ENCODE results near the gene TMLHE.
"Not testable (repeated sequence)": the region's sequence is repeated elsewhere in the genome, so short reads cannot be mapped to it uniquely, and the experiment has no call there.

The TMLHE gene

DNA sequence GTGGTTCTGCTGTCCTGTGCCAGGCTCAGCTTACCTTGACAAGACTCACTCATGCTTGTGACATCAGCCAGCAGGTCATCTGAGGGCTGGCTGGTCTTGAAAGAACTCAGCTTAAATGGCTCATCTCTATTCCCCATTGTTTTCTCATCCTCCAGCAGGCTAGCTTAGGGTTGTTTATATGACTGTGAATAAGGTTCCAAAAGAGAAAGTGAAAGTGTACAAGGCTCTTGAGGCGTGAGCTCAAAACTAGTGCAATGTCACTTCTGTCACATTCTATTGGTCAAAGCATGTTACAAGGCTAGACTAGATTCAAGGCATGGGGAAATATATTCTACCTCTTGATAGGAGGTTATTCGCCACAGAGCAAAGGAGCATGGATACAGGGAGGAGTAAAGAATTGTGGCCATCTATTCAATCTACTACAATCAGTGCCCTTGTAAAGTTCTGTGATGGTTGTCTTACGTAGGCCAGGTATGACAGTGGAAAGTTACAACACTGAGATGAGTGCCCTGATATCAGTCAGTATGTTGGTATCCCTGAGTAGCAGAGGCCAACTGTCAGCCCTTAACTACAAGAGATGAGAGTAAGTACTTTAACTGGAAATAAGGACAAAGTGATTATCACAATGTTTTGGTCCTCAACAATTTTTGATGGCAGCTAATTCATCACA is 19.8 kb upstream of the TMLHE start:
- Histone ChIP-seq H3K9me3 (ENCODE audit: severe bottlenecking) (peaks cover 10% of the 10 kb centered on the region), H3K27me3 (ENCODE audit: insufficient read depth, low read depth, severe bottlenecking) (peaks cover 6% of the 10 kb centered on the region), H3K4me3 (ENCODE audit: low read depth, low read length) (no peak overlapping the region), H3K27ac (no peak overlapping the region), H3K36me3 (no peaks in the 10 kb centered on the region)
- TF ChIP-seq, protein P1, sequence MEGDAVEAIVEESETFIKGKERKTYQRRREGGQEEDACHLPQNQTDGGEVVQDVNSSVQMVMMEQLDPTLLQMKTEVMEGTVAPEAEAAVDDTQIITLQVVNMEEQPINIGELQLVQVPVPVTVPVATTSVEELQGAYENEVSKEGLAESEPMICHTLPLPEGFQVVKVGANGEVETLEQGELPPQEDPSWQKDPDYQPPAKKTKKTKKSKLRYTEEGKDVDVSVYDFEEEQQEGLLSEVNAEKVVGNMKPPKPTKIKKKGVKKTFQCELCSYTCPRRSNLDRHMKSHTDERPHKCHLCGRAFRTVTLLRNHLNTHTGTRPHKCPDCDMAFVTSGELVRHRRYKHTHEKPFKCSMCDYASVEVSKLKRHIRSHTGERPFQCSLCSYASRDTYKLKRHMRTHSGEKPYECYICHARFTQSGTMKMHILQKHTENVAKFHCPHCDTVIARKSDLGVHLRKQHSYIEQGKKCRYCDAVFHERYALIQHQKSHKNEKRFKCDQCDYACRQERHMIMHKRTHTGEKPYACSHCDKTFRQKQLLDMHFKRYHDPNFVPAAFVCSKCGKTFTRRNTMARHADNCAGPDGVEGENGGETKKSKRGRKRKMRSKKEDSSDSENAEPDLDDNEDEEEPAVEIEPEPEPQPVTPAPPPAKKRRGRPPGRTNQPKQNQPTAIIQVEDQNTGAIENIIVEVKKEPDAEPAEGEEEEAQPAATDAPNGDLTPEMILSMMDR (IDR thresholded peaks at IDR 0.05; ENCODE audit: low read depth, low read length), result no peak
- no peak for DNase-seq

DNA sequence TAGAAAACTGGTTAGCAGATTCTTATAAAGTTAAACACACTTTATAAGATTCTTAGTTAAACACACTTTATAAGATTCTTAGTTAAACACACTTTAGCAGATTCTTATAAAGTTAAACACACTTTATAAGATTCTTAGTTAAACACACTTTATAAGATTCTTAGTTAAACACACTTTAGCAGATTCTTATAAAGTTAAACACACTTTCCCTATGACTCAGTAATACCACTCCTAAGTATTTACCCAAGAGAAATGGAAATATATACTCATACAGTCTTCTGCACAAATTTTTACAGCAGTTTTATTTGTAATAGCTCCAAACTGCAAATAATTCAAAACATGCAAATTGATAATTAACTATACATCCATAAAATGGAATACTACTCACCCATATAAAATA is 7.4 kb upstream of the TMLHE start:
- not testable (repeated sequence) for H3K36me3 ChIP-seq; H3K27ac ChIP-seq; H3K9me3 ChIP-seq (ENCODE audit: severe bottlenecking); DNase-seq; H3K27me3 ChIP-seq (ENCODE audit: insufficient read depth, low read depth, severe bottlenecking); H3K4me3 ChIP-seq (ENCODE audit: low read depth, low read length)

DNA sequence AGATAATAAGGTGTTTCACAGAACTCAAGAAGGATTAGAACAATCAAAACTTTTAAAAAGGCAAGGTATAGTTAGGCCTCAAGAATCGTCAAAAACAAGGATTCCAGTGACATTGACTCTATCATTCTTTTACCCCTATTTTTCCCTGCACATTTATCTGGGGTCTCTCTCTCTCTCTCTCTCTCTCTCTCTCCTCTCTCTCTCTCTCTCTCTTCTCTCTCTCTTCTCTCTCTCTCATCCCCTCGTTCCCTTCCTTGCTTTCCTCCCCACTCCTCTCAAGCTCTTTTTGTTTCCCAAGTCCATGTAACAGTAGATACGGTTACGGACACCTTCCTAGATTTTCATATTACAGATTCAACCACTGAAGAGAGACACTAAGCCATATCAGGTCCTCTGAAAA is 3.2 kb upstream of the TMLHE start:
- Histone ChIP-seq H3K4me3 (ENCODE audit: low read depth, low read length) (no peak overlapping the region), H3K27ac (no peak overlapping the region), H3K36me3 (no peaks in the 10 kb centered on the region), H3K27me3 (ENCODE audit: insufficient read depth, low read depth, severe bottlenecking) (no peaks in the 10 kb centered on the region), H3K9me3 (ENCODE audit: severe bottlenecking) (no peaks in the 10 kb centered on the region)
- TF ChIP-seq, protein P1 (IDR thresholded peaks at IDR 0.05; ENCODE audit: low read depth, low read length), result no peak
- DNase-seq, result no peak

DNA sequence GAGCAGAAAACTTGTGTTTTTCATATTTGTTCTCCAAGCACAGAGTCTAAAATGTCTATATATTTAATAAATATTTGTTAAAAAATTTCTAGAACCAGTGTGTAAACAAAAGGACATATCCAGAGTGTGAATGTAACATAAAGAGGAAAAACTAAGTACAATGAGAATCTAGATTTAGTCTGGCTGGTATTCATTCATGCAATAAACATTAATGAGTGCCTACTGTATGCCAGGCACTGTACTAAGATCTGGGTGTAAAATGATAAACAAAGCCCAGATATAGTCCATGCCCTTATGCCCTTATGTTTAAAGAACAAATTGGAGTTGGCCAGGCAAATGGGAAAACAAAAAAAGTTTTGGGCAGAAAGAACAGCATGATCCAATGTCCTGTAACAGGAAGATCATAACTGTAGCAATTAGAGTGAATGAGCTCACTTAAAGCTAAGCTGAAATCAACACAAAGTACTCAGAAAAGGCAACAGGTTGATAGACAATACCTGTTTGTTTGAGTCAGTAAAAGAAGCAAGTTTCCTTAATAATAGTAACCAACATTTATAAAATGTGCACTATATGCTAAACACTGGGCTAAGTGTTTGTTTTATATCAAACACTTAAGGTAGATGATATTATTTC is 1.3 kb upstream of the TMLHE start:
- Histone ChIP-seq H3K27me3 (ENCODE audit: insufficient read depth, low read depth, severe bottlenecking) (no peaks in the 10 kb centered on the region), H3K9me3 (ENCODE audit: severe bottlenecking) (no peaks in the 10 kb centered on the region), H3K27ac (no peak overlapping the region), H3K4me3 (ENCODE audit: low read depth, low read length) (no peak overlapping the region), H3K36me3 (no peaks in the 10 kb centered on the region)
- TF ChIP-seq, protein P1 (IDR thresholded peaks at IDR 0.05; ENCODE audit: low read depth, low read length), result no peak
- DNase-seq, result no peak

DNA sequence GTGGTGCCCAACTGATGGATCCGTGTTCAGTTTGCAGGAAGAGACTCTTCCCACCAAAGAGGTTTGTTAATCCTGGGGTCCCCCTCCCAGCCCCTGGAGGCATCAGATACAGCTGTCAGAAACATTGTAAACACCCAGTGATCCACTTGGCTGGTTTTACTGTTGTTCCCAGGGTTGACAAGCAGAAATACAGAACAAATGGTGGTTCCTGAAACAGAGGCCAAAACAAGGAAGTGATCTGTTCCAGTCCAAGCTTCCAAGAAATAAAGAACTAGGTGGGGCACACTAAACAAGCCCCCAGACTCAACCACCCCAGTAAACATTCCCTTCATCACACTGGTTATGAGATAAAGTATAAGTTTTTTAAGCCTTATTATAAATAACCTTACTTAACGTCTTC is 1.4 kb downstream of the TMLHE start:
- no peaks in the 10 kb centered on the region for H3K36me3 ChIP-seq
- H3K27ac ChIP-seq, result no peak overlapping the region
- no peak overlapping the region for H3K4me3 ChIP-seq (ENCODE audit: low read depth, low read length)
- DNase-seq, result no peak
- TF ChIP-seq, protein P1 (IDR thresholded peaks at IDR 0.05; ENCODE audit: low read depth, low read length), result no peak
- no peaks in the 10 kb centered on the region for H3K27me3 ChIP-seq (ENCODE audit: insufficient read depth, low read depth, severe bottlenecking)
- no peaks in the 10 kb centered on the region for H3K9me3 ChIP-seq (ENCODE audit: severe bottlenecking)

DNA sequence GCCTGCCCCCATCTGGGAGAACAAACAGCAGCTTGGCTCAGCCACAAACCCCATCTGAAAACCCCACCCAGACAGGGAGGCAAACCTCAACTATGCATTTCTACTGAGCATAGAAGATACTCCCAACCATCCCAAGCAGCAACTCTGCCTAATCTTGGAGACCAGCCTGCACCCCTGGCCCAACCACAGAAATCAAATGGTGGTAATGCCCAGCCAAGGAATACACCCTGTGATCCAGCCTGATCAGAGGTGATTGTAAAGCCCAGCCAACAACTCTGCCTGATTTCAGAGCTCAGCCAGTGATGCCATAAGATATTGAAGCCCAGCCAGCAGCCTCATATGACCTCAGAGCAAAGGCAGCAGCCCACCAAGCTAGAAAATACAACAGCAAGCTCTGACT is 19.8 kb downstream of the TMLHE start:
- TF ChIP-seq, protein P1 (IDR thresholded peaks at IDR 0.05; ENCODE audit: low read depth, low read length), result no peak
- Histone ChIP-seq H3K27me3 (ENCODE audit: insufficient read depth, low read depth, severe bottlenecking) (no peaks in the 10 kb centered on the region), H3K4me3 (ENCODE audit: low read depth, low read length) (no peak overlapping the region), H3K27ac (no peak overlapping the region), H3K36me3 (no peaks in the 10 kb centered on the region), H3K9me3 (ENCODE audit: severe bottlenecking) (peaks cover 4% of the 10 kb centered on the region)
- no peak for DNase-seq
